CD14-positive monocyte (primary cell): Measurements from ENCODE around the gene TRMT5. TPM values are rescaled to one million over a fixed set of nuclear protein-coding genes. Genes with fewer than 3 reads are reported as not detected.

Experiments
- DNase-seq, 3 donors: peaks; one replicate each; pipeline ENCODE4 v3.0.0-alpha.2; 2011 to 2022
- H2AFZ ChIP-seq: 2 replicates; pipeline ENCODE4 v1.6.0; 2012; ENCODE audit warnings: mild to moderate bottlenecking, low read depth, low read length, inconsistent platforms; ENCODE audit not compliant: insufficient read depth, poor library complexity, severe bottlenecking
- H3K27ac ChIP-seq, 2 donors: 1 replicate in 1 of 2; 2 replicates in 1 of 2; pipeline ENCODE4 v1.5.1; 2012 to 2013; ENCODE audit warnings: low read length in 2 of 2, control low read depth in 1 of 2, inconsistent platforms in 1 of 2, low read depth in 1 of 2, mild to moderate bottlenecking in 1 of 2
- H3K27me3 ChIP-seq, 2 donors: one replicate each; pipeline versions ENCODE4 v1.6.0 to v1.6.1; 2011 to 2013; ENCODE audit warnings: low read length in 2 of 2; ENCODE audit not compliant: control insufficient read depth in 2 of 2, insufficient read depth in 2 of 2
- H3K36me3 ChIP-seq, 2 donors: replicated peaks in 1 of 2; 1 replicate in 1 of 2; 2 replicates in 1 of 2; pipeline versions ENCODE4 v1.5.1 to v1.6.1; 2012 to 2013; ENCODE audit warnings: low read length in 2 of 2, control low read depth in 1 of 2, inconsistent platforms in 1 of 2, mild to moderate bottlenecking in 1 of 2; ENCODE audit not compliant: insufficient read depth in 2 of 2, control insufficient read depth in 1 of 2
- H3K4me1 ChIP-seq, 2 donors: 1 replicate in 1 of 2; 2 replicates in 1 of 2; pipeline versions ENCODE4 v1.5.1 to v1.6.1; 2012 to 2013; ENCODE audit warnings: low read length in 2 of 2, control low read depth in 1 of 2, inconsistent platforms in 1 of 2, mild to moderate bottlenecking in 1 of 2, moderate library complexity in 1 of 2; ENCODE audit not compliant: insufficient read depth in 2 of 2, control insufficient read depth in 1 of 2
- H3K4me2 ChIP-seq: replicated peaks from 2 replicates; pipeline ENCODE3; 2012; ENCODE audit warnings: low read length, moderate library complexity, mild to moderate bottlenecking; ENCODE audit not compliant: poor library complexity, severe bottlenecking; ENCODE audit errors: extremely low read depth
- H3K4me3 ChIP-seq, 3 experiments: fragments of 200-600 bp in 1 of 3; sonication (generic) in 1 of 3; replicated peaks in 1 of 3; 1 replicate in 2 of 3; 2 replicates in 1 of 3; pipeline ENCODE4 v1.5.1; 2011 to 2013; ENCODE audit warnings: low read length in 3 of 3, mild to moderate bottlenecking in 3 of 3, control low read depth in 2 of 3, low read depth in 2 of 3, inconsistent platforms in 1 of 3, moderate library complexity in 1 of 3
- H3K79me2 ChIP-seq: 2 replicates; pipeline ENCODE4 v1.6.0; 2012; ENCODE audit warnings: mild to moderate bottlenecking, control low read depth, inconsistent platforms, low read length, moderate library complexity; ENCODE audit not compliant: insufficient read depth
- H3K9ac ChIP-seq: 2 replicates; pipeline ENCODE4 v1.6.0; 2017; ENCODE audit warnings: low read length, mild to moderate bottlenecking; ENCODE audit not compliant: insufficient read depth, poor library complexity, severe bottlenecking
- H3K9me3 ChIP-seq, 2 donors: replicated peaks in 1 of 2; 1 replicate in 1 of 2; 2 replicates in 1 of 2; pipeline versions ENCODE4 v1.5.1 to v1.6.1; 2012 to 2013; ENCODE audit warnings: low read length in 2 of 2, control low read depth in 1 of 2; ENCODE audit not compliant: control insufficient read depth in 1 of 2, insufficient read depth in 1 of 2
- H4K20me1 ChIP-seq: 2 replicates; pipeline ENCODE4 v1.6.0; 2012; ENCODE audit warnings: mild to moderate bottlenecking, low read length, control low read depth, moderate library complexity; ENCODE audit not compliant: insufficient read depth
- H3K27ac Mint-ChIP-seq, 7 donors: one replicate each; pipeline ENCODE4 v1.8.0; 2020; ENCODE audit warnings: mild to moderate bottlenecking in 7 of 7, mixed read lengths in 7 of 7, moderate library complexity in 6 of 7, inconsistent platforms in 2 of 7
- H3K27me3 Mint-ChIP-seq, 3 donors: one replicate each; pipeline ENCODE4 v1.8.0; 2021 to 2022; ENCODE audit warnings: low read depth in 3 of 3, mild to moderate bottlenecking in 3 of 3, mixed read lengths in 3 of 3, moderate library complexity in 3 of 3, inconsistent platforms in 1 of 3
- H3K36me3 Mint-ChIP-seq, 2 donors: one replicate each; pipeline ENCODE4 v1.8.0; 2020; ENCODE audit warnings: mixed read lengths in 2 of 2, inconsistent platforms in 1 of 2, mild to moderate bottlenecking in 1 of 2
- H3K4me1 Mint-ChIP-seq: one replicate; pipeline ENCODE4 v1.8.0; 2020; ENCODE audit warnings: mild to moderate bottlenecking, mixed read lengths
- H3K4me3 Mint-ChIP-seq, 2 donors: one replicate each; pipeline ENCODE4 v1.8.0; 2020; ENCODE audit warnings: mild to moderate bottlenecking in 2 of 2, mixed read lengths in 2 of 2, moderate library complexity in 1 of 2
- H3K9me3 Mint-ChIP-seq, 7 donors: one replicate each; pipeline ENCODE4 v1.8.0; 2020 to 2022; ENCODE audit warnings: mixed read lengths in 7 of 7, mild to moderate bottlenecking in 6 of 7, moderate library complexity in 6 of 7, inconsistent platforms in 2 of 7
- CTCF ChIP-seq: fragments of 200-600 bp; IDR thresholded peaks from one replicate; pipeline ENCODE4 v1.8.0; 2022; ENCODE audit warnings: antibody characterized with exemption, mild to moderate bottlenecking
- WGBS: methylation state at CpG from one replicate; pipeline ENCODE4 v1.1.5; 2013; ENCODE audit warnings: missing lambda C conversion rate; ENCODE audit not compliant: insufficient coverage; 5-methylcytosine and 5-hydroxymethylcytosine counted together
- intact Hi-C, 2 donors: fragments of 100-400 bp; cut with micrococcal nuclease; formaldehyde crosslinking; loops; one replicate each; pipeline versions ENCODE4 v1.15.0 to v1.15.1; 2023
- polyA plus RNA-seq, 3 donors: library from polyadenylated mRNA; depleted of rRNA in 1 of 3; unstranded in 2 of 3; stranded (reverse) in 1 of 3; fragments of 300-500 nt in 2 of 3; fragments of >200 nt in 1 of 3; fragmentation: Illumina TruSeq in 2 of 3; gene quantifications; 1 replicate in 2 of 3; 2 replicates in 1 of 3; pipeline ENCODE4 v1.2.3, GENCODE V29; 2012 to 2021

TRMT5 gene
- polyA plus RNA-seq, 3 donors, result 0.89 to 2.8 (median 1.9) TPM

GRCh38 chr14:60951776-60952435 lies 29.0 kb downstream of the TRMT5 start:
- H3K4me3 Mint-ChIP-seq, result no peak overlapping the region
- peaks cover 13% of the 10 kb centered on the region for H3K4me1 Mint-ChIP-seq
- no peak overlapping the region for H3K4me3 ChIP-seq
- peaks cover 0 to 8% of the 10 kb centered on the region in 2 donors for H3K36me3 Mint-ChIP-seq
- H3K27ac ChIP-seq, result no peak overlapping the region
- H3K9ac ChIP-seq, result no peak overlapping the region
- intact Hi-C loops, result no loop called here
- no peak overlapping the region for H2AFZ ChIP-seq
- TF ChIP-seq CTCF, result no peak
- no peak for DNase-seq
- 100% methylated on average over 1 of the region's 3 CpGs for WGBS
- no peaks in the 10 kb centered on the region for H4K20me1 ChIP-seq
- peaks cover 0 to 4% of the 10 kb centered on the region in 2 donors for H3K9me3 ChIP-seq
- H3K27me3 Mint-ChIP-seq, result no peaks in the 10 kb centered on the region
- H3K36me3 ChIP-seq, result no peaks in the 10 kb centered on the region
- no peaks in the 10 kb centered on the region for H3K79me2 ChIP-seq
- no peaks in the 10 kb centered on the region for H3K4me1 ChIP-seq
- H3K4me2 ChIP-seq, result no peak overlapping the region
- H3K9me3 Mint-ChIP-seq, result peaks cover 4 to 19% (median 12%) of the 10 kb centered on the region in 7 donors
- H3K27me3 ChIP-seq, result no peaks in the 10 kb centered on the region
- H3K27ac Mint-ChIP-seq, result no peak overlapping the region

DNA sequence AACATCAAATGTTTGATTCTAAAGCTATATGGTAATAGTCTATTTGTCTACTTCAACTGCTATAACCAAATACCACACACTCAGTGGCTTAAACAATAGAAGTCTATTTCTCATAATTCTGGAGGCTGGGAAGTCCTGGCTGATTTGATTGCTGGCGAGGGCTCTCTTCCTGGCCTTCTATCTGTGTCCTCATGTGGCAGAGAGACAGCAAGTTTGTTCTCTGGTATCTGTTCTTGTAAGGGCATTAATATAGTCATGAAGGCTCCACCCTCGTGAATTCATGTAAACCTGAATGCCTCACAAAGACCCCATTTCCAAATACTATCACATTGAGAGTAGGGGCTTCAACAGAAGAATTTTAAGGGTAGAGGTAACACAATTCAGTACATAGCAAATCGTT lies 34.1 kb downstream of the TRMT5 start:
- Histone ChIP-seq H4K20me1 (no peaks in the 10 kb centered on the region), H3K9me3 (no peaks in the 10 kb centered on the region), H3K4me2 (no peak overlapping the region), H3K27ac (peak overlapping the region in 1 of 2 donors; percentile 32), H3K4me1 (peaks cover 6 to 9% of the 10 kb centered on the region in 2 donors), H3K9ac (no peak overlapping the region), H3K4me3 (no peak overlapping the region), H3K36me3 (no peaks in the 10 kb centered on the region), H2AFZ (peak overlapping the region; percentile 55), H3K27me3 (no peaks in the 10 kb centered on the region), H3K79me2 (no peaks in the 10 kb centered on the region)
- DNase-seq, result no peak
- H3K4me3 Mint-ChIP-seq, result no peak overlapping the region
- H3K4me1 Mint-ChIP-seq, result peaks cover 16% of the 10 kb centered on the region
- H3K27me3 Mint-ChIP-seq, result peaks cover 0 to 2% (median 0%) of the 10 kb centered on the region in 3 donors
- H3K27ac Mint-ChIP-seq, result no peak overlapping the region
- WGBS, result no CpG with 5 or more reads among the region's 3 CpGs
- no peak for TF ChIP-seq CTCF
- peaks cover 0 to 3% (median 0%) of the 10 kb centered on the region in 7 donors for H3K9me3 Mint-ChIP-seq
- intact Hi-C loops, result no loop called here
- H3K36me3 Mint-ChIP-seq, result peaks cover 0 to 2% of the 10 kb centered on the region in 2 donors
